ENCODE measurements around the gene CACNG1.

DNA sequence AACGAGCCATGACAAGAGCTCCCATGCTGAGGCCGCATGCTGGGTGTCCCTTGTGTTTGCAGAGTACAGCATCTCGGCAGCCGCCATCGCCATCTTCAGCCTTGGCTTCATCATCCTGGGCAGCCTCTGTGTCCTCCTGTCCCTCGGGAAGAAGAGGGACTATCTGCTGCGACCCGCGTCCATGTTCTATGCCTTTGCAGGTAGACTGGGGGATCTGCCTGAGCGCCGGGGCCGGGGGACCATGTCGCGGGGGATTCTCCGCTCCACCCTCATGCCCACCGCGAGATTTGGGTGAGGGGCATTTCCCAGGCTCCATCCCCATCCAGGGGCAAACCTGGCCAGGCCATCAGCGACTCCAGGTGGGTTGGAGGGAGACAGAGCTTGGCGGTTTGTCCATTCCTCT is 10.7 kb downstream of the CACNG1 start:
- TF ChIP-seq CTCF (optimal IDR thresholded peaks at IDR 0.05 in 1 of 3, IDR thresholded peaks at IDR 0.05 in 1 of 3, conservative IDR thresholded peaks at IDR 0.05 in 1 of 3; ENCODE audit: extremely low read depth in 1 of 3, insufficient read depth in 2 of 3, low read length in 3 of 3) (no peak), EZH2 (IDR thresholded peaks at IDR 0.05; ENCODE audit: low read length) (no peak)

Measured in keratinocyte (primary cell).